NCI-H460 (cell line): Measurements from ENCODE around the gene PUS7. TPM values are rescaled to one million over a fixed set of nuclear protein-coding genes. Genes with fewer than 3 reads are reported as not detected.
"Not testable (repeated sequence)": the region's sequence is repeated elsewhere in the genome, so short reads cannot be mapped to it uniquely, and the experiment has no call there.

ENCODE experiments used
- DNase-seq: peaks from one replicate; pipeline ENCODE4 v3.0.0-alpha.2; 2016; ENCODE audit warnings: low read depth; ENCODE audit errors: extremely low read depth
- polyA plus RNA-seq: library from polyadenylated mRNA; depleted of rRNA; stranded (reverse); fragments of >200 nt; gene quantifications from 2 replicates; pipeline ENCODE4 v1.2.3, GENCODE V29; 2014; cell fraction: nucleus; rRNA removed
- total RNA-seq: library from RNA; depleted of rRNA; stranded (reverse); fragments of >200 nt; shearing (Covaris generic); gene quantifications from 2 replicates; pipeline ENCODE4 v1.2.3, GENCODE V29; 2014; rRNA removed

Gene PUS7, protein sequence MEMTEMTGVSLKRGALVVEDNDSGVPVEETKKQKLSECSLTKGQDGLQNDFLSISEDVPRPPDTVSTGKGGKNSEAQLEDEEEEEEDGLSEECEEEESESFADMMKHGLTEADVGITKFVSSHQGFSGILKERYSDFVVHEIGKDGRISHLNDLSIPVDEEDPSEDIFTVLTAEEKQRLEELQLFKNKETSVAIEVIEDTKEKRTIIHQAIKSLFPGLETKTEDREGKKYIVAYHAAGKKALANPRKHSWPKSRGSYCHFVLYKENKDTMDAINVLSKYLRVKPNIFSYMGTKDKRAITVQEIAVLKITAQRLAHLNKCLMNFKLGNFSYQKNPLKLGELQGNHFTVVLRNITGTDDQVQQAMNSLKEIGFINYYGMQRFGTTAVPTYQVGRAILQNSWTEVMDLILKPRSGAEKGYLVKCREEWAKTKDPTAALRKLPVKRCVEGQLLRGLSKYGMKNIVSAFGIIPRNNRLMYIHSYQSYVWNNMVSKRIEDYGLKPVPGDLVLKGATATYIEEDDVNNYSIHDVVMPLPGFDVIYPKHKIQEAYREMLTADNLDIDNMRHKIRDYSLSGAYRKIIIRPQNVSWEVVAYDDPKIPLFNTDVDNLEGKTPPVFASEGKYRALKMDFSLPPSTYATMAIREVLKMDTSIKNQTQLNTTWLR
- total RNA-seq, result 40.2 and 50.6 TPM in 2 replicates
- polyA plus RNA-seq, result 46.4 and 62.4 TPM in 2 replicates

DNA sequence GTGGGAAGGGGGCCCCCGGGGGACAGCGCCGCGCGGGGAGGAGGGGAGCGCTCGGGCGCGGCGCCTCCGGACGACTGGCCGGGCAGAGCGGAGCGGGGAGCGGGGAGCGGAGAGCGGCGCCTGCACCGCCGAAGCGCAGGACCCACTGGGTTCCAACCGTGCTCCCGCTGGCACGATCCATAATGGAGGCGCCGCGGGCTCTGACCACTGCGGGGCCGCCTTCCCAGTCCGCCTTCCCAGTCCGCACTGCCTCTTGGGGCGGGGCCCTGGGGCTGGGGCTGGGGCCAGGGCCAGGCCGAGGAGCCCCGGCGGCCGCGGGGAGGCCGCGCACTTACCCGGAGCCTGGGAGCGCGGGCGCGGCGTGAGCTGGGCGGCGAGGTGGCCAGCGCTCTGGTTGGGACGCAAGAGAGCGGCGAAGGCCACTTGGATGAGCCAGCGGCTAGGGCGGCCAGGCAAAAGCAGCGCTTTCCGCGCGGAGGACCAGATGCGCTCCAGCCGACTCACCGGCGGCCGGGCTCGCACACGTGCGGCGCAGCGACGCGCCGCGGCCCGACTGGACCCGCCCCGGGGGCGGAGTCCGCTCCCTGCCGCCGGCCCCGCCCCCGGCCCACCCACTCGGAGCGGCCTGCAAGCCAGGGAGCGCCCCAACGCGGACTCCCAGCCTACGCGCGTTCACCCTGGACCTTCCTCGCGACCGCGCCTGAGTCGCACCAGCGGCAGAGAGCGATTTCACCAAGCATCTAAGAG is at the start of gene PUS7:
Gene PUS7 (minus strand): TSS at position 555 of the 747 bp plus-strand sequence. CDS start 13,759 bp downstream, outside the sequence.
- peak; percentile 86 for DNase-seq

DNA sequence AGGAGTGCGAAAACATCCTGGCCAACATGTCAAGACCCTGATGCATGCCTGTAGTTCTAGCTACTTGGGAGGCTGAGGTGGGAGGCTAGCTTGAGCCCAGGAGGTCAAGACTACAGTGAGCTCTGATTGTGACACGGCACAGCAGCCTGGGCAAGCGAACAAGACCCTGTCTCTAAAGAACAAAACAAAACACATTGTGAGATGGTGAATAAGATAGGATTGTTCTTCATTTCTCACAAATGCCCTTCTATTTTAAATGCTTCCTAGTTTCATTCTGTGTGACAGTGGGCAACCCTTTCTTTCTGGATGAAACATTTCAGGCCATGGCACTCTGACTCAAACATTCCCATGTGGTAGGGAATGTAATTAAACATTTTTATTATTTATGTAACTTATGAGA is 45.8 kb upstream of the PUS7 start:
- DNase-seq, result no peak

DNA sequence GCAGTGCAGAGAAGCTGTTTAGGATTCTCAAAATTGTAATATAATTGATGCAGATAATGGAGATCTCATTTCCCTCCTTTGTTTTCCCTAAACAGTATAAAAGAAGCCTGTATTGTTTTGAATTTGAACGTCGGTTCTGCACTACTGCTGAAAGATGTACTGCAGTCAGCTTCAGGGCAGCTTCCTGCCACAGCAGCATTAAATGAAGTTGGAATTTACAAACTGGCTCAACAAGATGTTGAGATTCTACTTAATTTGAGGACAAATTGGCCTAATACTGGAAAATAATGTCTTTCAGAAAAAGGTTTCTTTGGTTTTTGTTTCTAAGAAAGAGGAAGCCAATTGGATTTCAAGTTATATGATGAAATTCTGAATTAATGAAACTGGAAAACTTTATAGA is 45.0 kb upstream of the PUS7 start:
- DNase-seq, result no peak

- no peak for DNase-seq
These were observed 43.1 kb upstream of the PUS7 start for GRCh38 chr7:105565190-105565589.

DNA sequence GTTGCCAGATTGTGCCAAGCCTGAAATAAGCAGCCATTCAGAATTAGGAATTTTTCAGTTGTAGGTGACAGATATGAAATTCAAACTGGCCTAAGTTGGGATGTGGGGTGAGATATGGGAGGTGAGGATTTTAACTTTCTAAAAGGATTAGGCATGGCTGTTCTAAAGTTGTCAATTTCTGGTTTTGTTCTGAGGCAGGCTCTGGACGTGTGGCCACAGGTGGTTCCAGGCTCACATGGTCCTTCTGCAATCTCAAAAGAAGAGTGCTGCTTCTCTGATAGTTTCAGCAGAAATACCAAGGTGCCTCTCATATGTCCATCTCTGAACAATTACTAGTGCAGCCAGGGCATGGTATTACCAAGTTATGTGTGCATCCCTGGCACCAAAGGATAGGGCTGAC is 37.9 kb upstream of the PUS7 start:
- no peak for DNase-seq

- DNase-seq, result no peak
These were observed 16.3 kb upstream of the PUS7 start for GRCh38 chr7:105538339-105538738.

GRCh38 chr7:105532709-105533460 is 10.8 kb upstream of the PUS7 start:
- DNase-seq, result no peak

DNA sequence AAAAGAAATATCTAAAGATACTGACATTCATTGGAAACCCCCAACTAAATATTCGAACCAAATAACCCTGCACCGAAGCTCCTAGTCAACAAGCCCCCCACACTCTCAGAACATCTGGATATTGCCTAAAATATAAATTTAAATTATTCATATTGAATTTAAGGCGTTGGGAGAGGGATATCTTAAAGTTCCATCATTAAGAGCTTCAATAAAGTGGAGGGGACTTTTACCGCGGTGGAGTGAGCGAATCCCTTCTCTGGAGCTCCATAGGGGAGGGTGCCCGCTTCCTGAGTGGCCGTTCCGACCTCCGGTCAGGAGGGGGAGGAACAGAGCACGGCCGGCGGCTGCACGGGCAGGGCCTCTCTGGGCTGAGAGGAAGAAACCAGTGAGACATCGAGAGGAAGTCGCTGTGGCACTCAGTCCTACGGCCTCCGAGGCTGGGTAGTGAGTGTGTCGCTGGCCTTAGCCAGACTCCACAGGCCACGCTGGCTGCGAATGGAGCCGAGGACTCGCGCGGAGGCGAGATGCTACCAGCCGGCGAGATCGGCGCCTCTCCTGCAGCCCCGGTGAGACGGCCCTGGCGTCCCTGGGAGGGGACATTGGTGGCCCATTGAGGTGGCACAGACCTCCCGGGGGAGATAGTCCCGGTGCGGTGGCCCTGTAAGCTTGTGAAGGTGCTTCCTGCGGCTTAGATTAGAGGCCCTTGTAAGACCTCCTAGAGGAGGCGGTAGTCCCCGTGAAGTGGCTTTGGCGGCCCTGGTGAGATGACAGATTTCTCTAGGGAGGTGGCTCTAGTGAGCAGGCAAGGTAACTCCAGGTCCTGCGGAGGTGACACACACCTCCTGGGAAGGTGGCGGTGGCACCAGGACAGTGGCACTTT is 10.0 kb upstream of the PUS7 start, which contains the start of gene RINT1:
Gene RINT1 (plus strand): TSS at position 410 of the 880 bp plus-strand sequence. CDS start 115 bp downstream, at position 525.
- peak; percentile 89 for DNase-seq

GRCh38 chr7:105530546-105530945 is 8.5 kb upstream of the PUS7 start:
- no peak for DNase-seq

DNA sequence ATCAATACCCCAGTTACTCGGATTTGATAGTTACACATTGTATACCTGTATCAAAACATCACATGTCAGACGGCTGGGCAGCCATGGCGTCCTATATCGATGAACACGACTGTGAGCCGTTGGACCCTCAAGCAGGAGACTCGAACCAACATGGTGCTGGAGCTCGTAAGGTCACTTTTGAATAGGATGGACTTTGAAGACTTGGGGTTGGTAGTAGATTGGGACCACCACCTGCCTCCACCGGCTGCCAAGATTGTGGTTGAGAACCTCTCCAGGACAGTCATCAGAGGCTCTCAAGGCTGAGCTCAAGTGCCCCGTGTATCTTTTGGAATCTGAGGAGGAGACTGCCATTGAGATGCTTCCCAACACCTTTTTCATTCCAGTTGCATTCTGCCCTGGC is 8.1 kb upstream of the PUS7 start:
- DNase-seq, result no peak

DNA sequence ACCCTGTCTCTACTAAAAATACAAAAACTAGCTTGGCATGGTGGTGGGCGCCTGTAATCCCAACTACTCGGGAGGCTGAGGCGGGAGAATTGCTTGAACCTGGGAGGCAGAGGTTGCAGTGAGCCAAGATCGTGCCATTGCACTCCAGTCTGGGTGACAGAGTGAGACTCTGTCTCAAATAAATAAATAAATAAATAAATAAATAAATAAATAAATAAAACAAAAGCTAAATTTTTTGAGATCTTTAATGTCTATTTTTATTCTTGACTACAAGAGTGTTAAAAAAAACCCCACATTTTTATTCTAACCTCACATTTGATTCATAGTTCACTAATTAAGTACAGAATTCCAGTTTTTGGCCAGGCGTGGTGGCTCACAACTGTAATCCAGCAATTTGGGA is 5.7 kb upstream of the PUS7 start:
- not testable (repeated sequence) for DNase-seq

DNA sequence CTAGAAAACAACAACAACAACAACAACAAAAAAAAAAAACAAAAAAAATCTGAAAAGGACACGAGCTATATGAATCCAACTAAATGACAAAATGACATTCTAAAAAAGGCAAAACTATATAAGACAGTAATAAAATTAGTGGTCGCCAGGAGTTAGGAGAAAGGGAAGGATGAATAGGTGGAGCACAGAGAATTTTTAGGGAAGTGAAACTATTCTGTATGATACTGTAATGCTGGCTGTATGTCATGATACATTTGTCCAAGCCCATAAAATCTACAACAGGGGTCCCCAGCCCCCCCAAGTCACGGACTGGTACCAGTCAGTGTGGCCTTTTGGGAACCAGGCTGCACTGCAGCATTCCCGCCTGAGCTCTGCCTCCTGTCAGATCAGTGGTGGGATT is 2.8 kb upstream of the PUS7 start:
- DNase-seq, result no peak

GRCh38 chr7:105524423-105524822 is 2.4 kb upstream of the PUS7 start:
- not testable (repeated sequence) for DNase-seq

GRCh38 chr7:105521027-105521716 is 899 bp downstream of the PUS7 start:
- DNase-seq, result peak; percentile 45

GRCh38 chr7:105520620-105521019 is 1.5 kb downstream of the PUS7 start:
- DNase-seq, result not testable (repeated sequence)

DNA sequence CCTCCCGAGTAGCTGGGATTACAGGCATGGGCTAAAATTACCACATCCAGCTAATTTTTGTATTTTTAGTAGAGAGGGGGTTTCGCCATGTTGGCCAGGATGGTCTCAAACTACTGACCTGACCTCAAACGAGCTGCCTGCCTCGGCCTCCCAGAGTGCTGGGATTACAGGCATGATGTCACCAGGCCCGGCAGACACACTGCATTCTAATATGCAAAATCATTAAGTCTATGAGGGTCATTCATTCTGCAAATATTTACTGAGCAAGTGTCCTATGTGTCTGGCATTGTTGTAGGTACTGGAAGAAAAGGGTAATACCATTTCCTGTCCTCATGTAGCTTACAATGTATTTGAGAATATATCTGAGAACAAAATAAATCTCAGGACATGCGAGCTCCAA is 2.7 kb downstream of the PUS7 start:
- DNase-seq, result no peak

- not testable (repeated sequence) for DNase-seq
These were observed 6.5 kb downstream of the PUS7 start for GRCh38 chr7:105515610-105516009.

- DNase-seq, result no peak
These were observed 9.0 kb downstream of the PUS7 start for GRCh38 chr7:105512926-105513526.
